SK-N-SH treated with all-trans-retinoic acid at 6 μM for 48 hours (cell line): ENCODE measurements around the gene CLDN14.
A peak's percentile ranks its signal among the peaks of the same experiment; 100 is the strongest.

ENCODE experiments used
- ATAC-seq: fragments of 200-7000 bp; cut with Tn5 transposase; 3 replicates; pipeline ENCODE4 v1.9.1; 2020; ENCODE audit warnings: mild to moderate bottlenecking, moderate library complexity
- ARNTL ChIP-seq: fragments of 450-650 bp; formaldehyde crosslinking; IDR thresholded peaks from 2 replicates; pipeline ENCODE4 v1.5.0; 2020; ENCODE audit warnings: low read depth, mild to moderate bottlenecking, moderate library complexity, borderline replicate concordance
- BACH2 ChIP-seq: fragments of 250-450 bp; sonication (Bioruptor Pico); IDR thresholded peaks from 2 replicates; pipeline ENCODE4 v1.9.0; 2021; ENCODE audit warnings: mild to moderate bottlenecking, borderline replicate concordance
- CREB5 ChIP-seq: fragments of 250-450 bp; sonication (Bioruptor Pico); IDR thresholded peaks from 2 replicates; pipeline ENCODE4 v1.5.1; 2020; ENCODE audit warnings: low read depth, mild to moderate bottlenecking, moderate library complexity
- CSDC2 ChIP-seq: fragments of 250-450 bp; sonication (Bioruptor Pico); IDR thresholded peaks from 2 replicates; pipeline ENCODE4 v1.5.0; 2020; ENCODE audit warnings: mild to moderate bottlenecking, moderate library complexity
- CSRNP3 ChIP-seq: fragments of 250-450 bp; sonication (Bioruptor Pico); IDR thresholded peaks from 2 replicates; pipeline ENCODE4 v1.5.1; 2021; ENCODE audit warnings: mild to moderate bottlenecking, moderate library complexity
- ESRRG ChIP-seq: fragments of 250-450 bp; sonication (Bioruptor Pico); IDR thresholded peaks from 2 replicates; pipeline ENCODE4 v1.6.1; 2021; ENCODE audit warnings: mild to moderate bottlenecking
- ISL1 ChIP-seq: fragments of 250-450 bp; sonication (Bioruptor Pico); IDR thresholded peaks from 2 replicates; pipeline ENCODE4 v2.1.2; 2022; ENCODE audit warnings: mild to moderate bottlenecking, moderate library complexity
- PATZ1 ChIP-seq: fragments of 250-450 bp; sonication (Bioruptor Pico); IDR thresholded peaks from 2 replicates; pipeline ENCODE4 v1.8.0; 2020; ENCODE audit warnings: mild to moderate bottlenecking, moderate library complexity, borderline replicate concordance
- PPARA ChIP-seq: fragments of 250-450 bp; sonication (Bioruptor Pico); IDR thresholded peaks from 2 replicates; pipeline ENCODE4 v1.5.0; 2020; ENCODE audit warnings: mild to moderate bottlenecking, borderline replicate concordance
- RARB ChIP-seq: fragments of 250-450 bp; sonication (Bioruptor Pico); IDR thresholded peaks from 2 replicates; pipeline ENCODE4 v1.8.0; 2021; ENCODE audit warnings: mild to moderate bottlenecking, moderate library complexity
- SNAI2 ChIP-seq: fragments of 250-450 bp; sonication (Bioruptor Pico); IDR thresholded peaks from 2 replicates; pipeline ENCODE4 v1.5.0; 2020; ENCODE audit warnings: mild to moderate bottlenecking, moderate library complexity
- TCF4 ChIP-seq: fragments of 250-450 bp; sonication (Bioruptor Pico); IDR thresholded peaks from 2 replicates; pipeline ENCODE4 v1.8.0; 2021; ENCODE audit warnings: mild to moderate bottlenecking, moderate library complexity, borderline replicate concordance
- TOX ChIP-seq: fragments of 250-450 bp; sonication (Bioruptor Pico); IDR thresholded peaks from 2 replicates; pipeline ENCODE4 v1.8.0; 2021; ENCODE audit warnings: mild to moderate bottlenecking, moderate library complexity, borderline replicate concordance
- TSHZ2 ChIP-seq: fragments of 250-450 bp; sonication (Bioruptor Pico); IDR thresholded peaks from 2 replicates; pipeline ENCODE4 v1.5.0; 2020; ENCODE audit warnings: mild to moderate bottlenecking, moderate library complexity
- ZC3H10 ChIP-seq: fragments of 250-450 bp; sonication (Bioruptor Pico); IDR thresholded peaks from 2 replicates; pipeline ENCODE4 v1.5.1; 2021; ENCODE audit warnings: mild to moderate bottlenecking, moderate library complexity
- ZFP30 ChIP-seq: fragments of 450-650 bp; formaldehyde crosslinking; IDR thresholded peaks from 2 replicates; pipeline ENCODE4 v1.5.0; 2022; ENCODE audit warnings: mild to moderate bottlenecking, moderate library complexity
- ZNF565 ChIP-seq: fragments of 450-650 bp; formaldehyde crosslinking; conservative IDR thresholded peaks from 2 replicates; pipeline ENCODE4 v1.5.0; 2020; ENCODE audit warnings: low read depth, mild to moderate bottlenecking, moderate library complexity
- ZNF70 ChIP-seq: fragments of 450-650 bp; formaldehyde crosslinking; IDR thresholded peaks from 2 replicates; pipeline ENCODE4 v1.5.0; 2020; ENCODE audit warnings: mild to moderate bottlenecking, moderate library complexity
- ZNF8 ChIP-seq: fragments of 450-650 bp; formaldehyde crosslinking; IDR thresholded peaks from 2 replicates; pipeline ENCODE4 v1.5.0; 2020; ENCODE audit warnings: mild to moderate bottlenecking, moderate library complexity
- TF ChIP-seq, protein P1 (sequence below): fragments of 250-450 bp; sonication (Bioruptor Pico); IDR thresholded peaks from 2 replicates; pipeline ENCODE4 v1.8.0; 2021; ENCODE audit warnings: low read depth, mild to moderate bottlenecking, moderate library complexity, borderline replicate concordance

Gene CLDN14

GRCh38 chr21:36478207-36478701 lies 1.7 kb downstream of the CLDN14 start:
- peak; percentile 84 for ATAC-seq
- TF ChIP-seq ESRRG (CRISPR knock-in tag) (no peak), BACH2 (no peak), ZNF565 (no peak), CREB5 (CRISPR knock-in tag) (no peak), CSRNP3 (CRISPR knock-in tag) (no peak), ZNF70 (CRISPR knock-in tag) (no peak), SNAI2 (CRISPR knock-in tag) (no peak), PPARA (CRISPR knock-in tag) (no peak), ZNF8 (no peak), PATZ1 (no peak), RARB (CRISPR knock-in tag) (no peak)

GRCh38 chr21:36477559-36477958 lies 2.4 kb downstream of the CLDN14 start:
- ATAC-seq = no peak
- TF ChIP-seq BACH2 (no peak), RARB (CRISPR knock-in tag) (no peak), TCF4 (CRISPR knock-in tag) (no peak), ZNF565 (no peak), CSDC2 (CRISPR knock-in tag) (no peak), ZC3H10 (CRISPR knock-in tag) (no peak), TOX (no peak), PATZ1 (no peak), CSRNP3 (CRISPR knock-in tag) (no peak), SNAI2 (CRISPR knock-in tag) (no peak), TSHZ2 (CRISPR knock-in tag) (no peak), ESRRG (CRISPR knock-in tag) (no peak)
- TF ChIP-seq, protein P1, sequence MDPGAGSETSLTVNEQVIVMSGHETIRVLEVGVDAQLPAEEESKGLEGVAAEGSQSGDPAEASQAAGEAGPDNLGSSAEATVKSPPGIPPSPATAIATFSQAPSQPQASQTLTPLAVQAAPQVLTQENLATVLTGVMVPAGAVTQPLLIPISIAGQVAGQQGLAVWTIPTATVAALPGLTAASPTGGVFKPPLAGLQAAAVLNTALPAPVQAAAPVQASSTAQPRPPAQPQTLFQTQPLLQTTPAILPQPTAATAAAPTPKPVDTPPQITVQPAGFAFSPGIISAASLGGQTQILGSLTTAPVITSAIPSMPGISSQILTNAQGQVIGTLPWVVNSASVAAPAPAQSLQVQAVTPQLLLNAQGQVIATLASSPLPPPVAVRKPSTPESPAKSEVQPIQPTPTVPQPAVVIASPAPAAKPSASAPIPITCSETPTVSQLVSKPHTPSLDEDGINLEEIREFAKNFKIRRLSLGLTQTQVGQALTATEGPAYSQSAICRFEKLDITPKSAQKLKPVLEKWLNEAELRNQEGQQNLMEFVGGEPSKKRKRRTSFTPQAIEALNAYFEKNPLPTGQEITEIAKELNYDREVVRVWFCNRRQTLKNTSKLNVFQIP = no peak

DNA sequence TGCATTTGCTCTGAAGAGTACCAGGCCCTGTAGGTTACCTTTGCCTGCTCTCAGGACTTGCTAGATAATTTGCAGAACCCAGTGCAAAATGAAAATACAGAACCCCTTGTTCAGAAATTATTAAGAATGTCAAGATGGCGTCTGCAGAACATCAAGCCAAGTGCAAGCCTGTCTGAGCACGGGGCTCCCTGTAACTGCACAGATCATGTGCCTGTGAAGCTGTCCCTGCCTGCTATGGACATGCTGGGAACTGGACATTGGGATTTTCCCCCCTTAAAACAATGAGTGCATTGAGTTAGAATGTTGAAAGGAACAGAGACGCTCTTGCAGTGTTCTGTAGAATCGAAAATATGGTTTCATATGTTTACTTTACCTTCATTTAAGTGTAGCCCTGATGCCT lies 2.9 kb downstream of the CLDN14 start:
- no peak for ATAC-seq
- TF ChIP-seq ZC3H10 (CRISPR knock-in tag) (no peak), ARNTL (no peak), PATZ1 (no peak), ZFP30 (no peak), ISL1 (CRISPR knock-in tag) (no peak), TSHZ2 (CRISPR knock-in tag) (no peak), ZNF565 (no peak), RARB (CRISPR knock-in tag) (no peak)
